ENCODE measurements around the gene ZNF679.
"Not testable (repeated sequence)": the region's sequence is repeated elsewhere in the genome, so short reads cannot be mapped to it uniquely, and the experiment has no call there.

The ZNF679 gene

DNA sequence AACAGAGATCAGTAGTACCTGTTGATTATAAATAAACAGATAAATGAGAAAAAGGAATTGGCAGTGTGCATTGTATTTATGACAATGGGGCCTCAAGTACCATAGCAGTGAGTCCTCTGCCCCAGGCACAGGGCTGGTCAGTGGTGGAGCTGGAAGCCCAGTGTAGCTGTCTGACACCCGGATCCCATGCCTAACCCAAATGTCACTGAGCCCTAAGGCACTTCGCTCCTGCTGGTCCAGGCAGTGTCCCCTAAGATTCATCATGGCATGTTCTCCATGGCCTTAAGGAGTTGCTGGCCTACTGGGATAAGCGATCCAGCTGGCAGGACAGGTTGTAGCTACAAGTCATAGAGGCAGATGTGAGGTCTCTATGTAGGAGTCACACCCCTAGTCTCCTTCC, 82.2 kb downstream of the ZNF679 start:
- no peak for DNase-seq (ENCODE audit: low spot score)

DNA sequence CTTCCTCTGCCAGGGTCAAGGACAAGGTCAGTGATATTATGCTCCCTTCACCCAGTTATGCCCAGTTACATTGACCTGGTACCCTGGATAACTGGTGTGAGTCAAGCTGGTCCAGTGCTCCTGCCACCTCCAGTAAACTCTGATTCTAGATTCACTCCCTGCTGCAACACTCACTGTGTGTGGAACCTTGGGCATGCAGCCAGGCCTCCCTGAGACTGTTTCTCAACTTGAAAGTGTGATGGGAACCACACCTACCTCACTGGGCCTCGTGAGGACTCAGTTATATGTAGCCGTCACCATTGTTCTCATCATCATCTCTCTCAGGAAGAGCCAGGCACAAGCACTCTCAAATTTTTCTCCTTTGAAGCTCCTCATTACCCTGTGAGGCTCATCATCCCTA, 84.6 kb downstream of the ZNF679 start:
- no peak for DNase-seq (ENCODE audit: low spot score)

DNA sequence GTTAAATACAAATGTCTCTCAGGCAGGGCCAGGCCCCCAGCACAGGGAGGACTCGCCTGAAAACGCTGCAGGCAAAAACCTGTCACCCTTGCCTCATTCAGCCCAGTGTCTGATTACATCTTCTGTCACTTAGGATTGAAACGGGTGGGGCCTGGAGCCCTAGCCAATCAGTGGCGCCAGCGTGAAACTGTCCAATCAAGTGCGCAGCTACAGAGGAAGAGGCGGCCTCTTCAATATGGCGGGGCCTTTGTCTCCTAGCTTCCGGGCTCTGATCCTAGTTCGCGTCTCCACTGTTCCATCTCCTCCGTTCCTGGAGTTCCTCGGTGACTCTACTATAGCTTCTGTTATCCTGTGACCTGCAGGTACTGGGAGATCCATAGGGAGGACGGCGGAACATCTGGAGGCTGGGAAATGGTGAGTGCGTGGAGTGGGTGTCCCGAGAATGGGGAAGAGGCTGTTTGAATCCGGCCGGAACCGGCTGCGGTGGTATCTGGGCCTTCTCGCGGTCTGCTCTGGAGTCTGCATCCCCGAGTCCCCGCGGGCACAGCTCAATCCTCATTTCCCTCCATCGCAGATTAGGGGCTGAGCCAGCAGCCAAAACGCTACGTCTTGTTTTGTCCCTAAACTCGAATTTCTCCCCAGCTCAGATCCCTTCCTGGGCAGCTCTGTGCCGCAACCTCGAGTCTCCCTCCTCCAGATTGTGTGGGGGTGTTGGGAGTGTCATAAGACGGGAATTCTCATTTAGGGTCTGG, 85.6 kb downstream of the ZNF679 start, which contains the start of gene ZNF736:
Gene ZNF736 (plus strand): TSS at position 222 of the 752 bp plus-strand sequence. CDS start 190 bp downstream, at position 412.
- peak; percentile 45 for DNase-seq (ENCODE audit: low spot score)

DNA sequence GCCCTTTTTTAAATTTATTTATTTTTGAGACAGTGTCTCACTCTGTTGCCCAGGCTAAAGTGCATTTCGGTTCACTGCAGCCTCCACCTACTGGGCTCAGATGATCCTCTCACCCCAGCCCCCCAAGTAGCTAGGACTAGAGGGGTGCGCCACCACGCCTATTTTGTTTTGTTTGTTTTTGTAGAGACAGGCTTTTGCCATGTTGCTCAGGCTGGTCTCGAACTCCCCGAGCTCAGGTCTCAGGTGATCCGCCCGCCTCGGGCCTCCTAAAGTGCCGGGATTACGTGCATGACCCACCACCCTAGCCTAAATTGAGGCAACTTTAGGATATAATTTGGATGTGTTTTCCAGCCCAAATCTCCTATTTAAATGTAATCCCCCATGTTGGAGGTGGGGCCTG, 86.3 kb downstream of the ZNF679 start:
- no peak for DNase-seq (ENCODE audit: low spot score)

DNA sequence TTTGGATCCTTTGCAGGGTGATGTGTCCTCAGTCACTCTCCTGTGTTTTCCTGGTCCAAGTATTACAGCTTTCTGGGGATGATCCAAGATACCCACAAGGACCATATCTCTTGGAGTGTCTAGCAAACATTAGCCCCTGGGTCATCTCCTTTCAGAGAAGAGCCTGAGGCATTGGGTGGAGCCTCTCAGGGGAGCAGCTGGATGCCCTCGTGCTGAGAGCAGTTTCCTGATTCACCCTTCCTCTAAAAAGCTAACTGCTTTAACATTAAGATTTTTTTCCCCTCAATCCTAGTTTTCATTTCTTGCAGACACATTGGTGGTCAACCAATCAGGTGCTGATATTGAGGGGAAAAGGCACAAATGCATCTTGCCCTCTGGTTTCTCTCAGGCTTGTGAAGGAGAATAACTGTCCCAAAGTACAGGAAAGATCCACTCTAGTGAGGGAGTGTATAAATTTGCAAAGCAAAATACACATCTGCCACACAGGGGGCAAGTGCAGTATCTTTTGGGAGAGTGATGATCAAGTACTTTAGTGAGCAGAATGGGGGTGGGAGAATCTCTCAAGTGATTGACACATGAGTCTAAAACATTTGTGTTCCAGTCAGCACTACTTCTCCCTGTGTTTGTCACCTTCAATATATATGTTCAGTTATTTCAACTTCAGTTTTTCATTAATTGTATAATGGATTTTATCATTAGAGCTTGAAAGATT, 87.9 kb downstream of the ZNF679 start:
- DNase-seq (ENCODE audit: low spot score), result not testable (repeated sequence)

Measured in hematopoietic multipotent progenitor cell treated with erythropoietin and hydrocortisone succinate and interleukin-3 and kit ligand, for 15 days (in vitro differentiated cells).